Skeletal muscle cell (primary cell): Measurements from ENCODE around the gene GRM3.

Experiments
- DNase-seq: peaks from one replicate; pipeline ENCODE4 v3.0.0-alpha.2; 2010; ENCODE audit warnings: low read depth
- H3K4me3 ChIP-seq: 2 replicates; pipeline ENCODE4 v1.5.1; 2011; ENCODE audit warnings: low read depth, mild to moderate bottlenecking, control low read depth, low read length, moderate library complexity

The GRM3 gene

GRCh38 chr7:86687831-86688230 is 44.1 kb downstream of the GRM3 start:
- no peak overlapping the region for H3K4me3 ChIP-seq
- DNase-seq = no peak

- no peak overlapping the region for H3K4me3 ChIP-seq
- DNase-seq = no peak
Measured at GRCh38 chr7:86689363-86689762, 45.7 kb downstream of the GRM3 start.

GRCh38 chr7:86692755-86693154 is 49.0 kb downstream of the GRM3 start:
- no peak overlapping the region for H3K4me3 ChIP-seq
- DNase-seq = no peak

GRCh38 chr7:86706406-86706805 is 62.7 kb downstream of the GRM3 start:
- DNase-seq = no peak
- no peak overlapping the region for H3K4me3 ChIP-seq

- DNase-seq = no peak
- no peak overlapping the region for H3K4me3 ChIP-seq
Measured at GRCh38 chr7:86708031-86708680, 64.4 kb downstream of the GRM3 start.

- no peak overlapping the region for H3K4me3 ChIP-seq
- no peak for DNase-seq
Measured at GRCh38 chr7:86720306-86720705, 76.6 kb downstream of the GRM3 start.

GRCh38 chr7:86733783-86734182 is 90.1 kb downstream of the GRM3 start:
- H3K4me3 ChIP-seq = no peak overlapping the region
- no peak for DNase-seq

GRCh38 chr7:86745013-86745745 is 101.5 kb downstream of the GRM3 start:
- DNase-seq = no peak
- no peak overlapping the region for H3K4me3 ChIP-seq

- no peak overlapping the region for H3K4me3 ChIP-seq
- no peak for DNase-seq
Measured at GRCh38 chr7:86747698-86748097, 104.0 kb downstream of the GRM3 start.

- DNase-seq = no peak
- no peak overlapping the region for H3K4me3 ChIP-seq
Measured at GRCh38 chr7:86748201-86748600, 104.5 kb downstream of the GRM3 start.

GRCh38 chr7:86748843-86749719 is 105.4 kb downstream of the GRM3 start:
- H3K4me3 ChIP-seq = no peak overlapping the region
- DNase-seq = no peak

GRCh38 chr7:86749741-86750665 is 106.3 kb downstream of the GRM3 start:
- no peak overlapping the region for H3K4me3 ChIP-seq
- no peak for DNase-seq

- DNase-seq = no peak
- no peak overlapping the region for H3K4me3 ChIP-seq
Measured at GRCh38 chr7:86760236-86760635, 116.5 kb downstream of the GRM3 start.

- H3K4me3 ChIP-seq = no peak overlapping the region
- no peak for DNase-seq
Measured at GRCh38 chr7:86762129-86762528, 118.4 kb downstream of the GRM3 start.

GRCh38 chr7:86765931-86766330 is 122.2 kb downstream of the GRM3 start:
- no peak overlapping the region for H3K4me3 ChIP-seq
- no peak for DNase-seq

- H3K4me3 ChIP-seq = no peak overlapping the region
- DNase-seq = no peak
Measured at GRCh38 chr7:86768394-86768793, 124.7 kb downstream of the GRM3 start.

- H3K4me3 ChIP-seq = no peak overlapping the region
- no peak for DNase-seq
Measured at GRCh38 chr7:86768967-86769760, 125.5 kb downstream of the GRM3 start.

GRCh38 chr7:86773309-86773708 is 129.6 kb downstream of the GRM3 start:
- DNase-seq = no peak
- no peak overlapping the region for H3K4me3 ChIP-seq

GRCh38 chr7:86775203-86775602 is 131.5 kb downstream of the GRM3 start:
- H3K4me3 ChIP-seq = no peak overlapping the region
- DNase-seq = no peak
